ENCODE results near the gene NPLOC4.

The NPLOC4 gene

GRCh38 chr17:81551458-81552243 lies 85.3 kb downstream of the NPLOC4 start:
- H3K36me3 ChIP-seq (replicated peaks in 1 of 2; ENCODE audit: control insufficient read depth in 2 of 2, insufficient read depth in 2 of 2, low read length in 2 of 2), result peaks cover 30 to 42% of the 10 kb centered on the region in 2 donors
- peak overlapping the region; percentile 97 for H3K18ac ChIP-seq (ENCODE audit: low read length)
- H3K4me1 ChIP-seq (ENCODE audit: control insufficient read depth in 2 of 2, insufficient read depth in 1 of 2, low read depth in 1 of 2, low read length in 2 of 2), result peaks cover 14 to 17% of the 10 kb centered on the region in 2 donors
- H4K8ac ChIP-seq (ENCODE audit: low read depth, low read length), result no peak overlapping the region
- peak overlapping the region; percentile 96 to 97 for H3K4me3 ChIP-seq (ENCODE audit: low read length in 2 of 2)
- H2BK15ac ChIP-seq (ENCODE audit: low read length), result peak overlapping the region; percentile 58
- H2BK5ac ChIP-seq (ENCODE audit: low read length), result peak overlapping the region; percentile 90
- H3K27me3 ChIP-seq (ENCODE audit: control insufficient read depth in 3 of 3, insufficient read depth in 3 of 3, low read depth in 1 of 3, low read length in 3 of 3), result no peaks in the 10 kb centered on the region
- peak overlapping the region; percentile 90 for H2AK5ac ChIP-seq (ENCODE audit: low read depth, low read length)
- peak overlapping the region; percentile 49 for H3K27ac ChIP-seq (replicated peaks; ENCODE audit: low read length)
- no peak overlapping the region for H2BK120ac ChIP-seq (ENCODE audit: low read depth, low read length)
- WGBS, 2 donors (ENCODE audit: extremely low coverage in 2 of 2, insufficient read length in 2 of 2, insufficient replicate concordance in 1 of 2), result no CpG with 5 or more reads among the region's 69 CpGs
- H3K9ac ChIP-seq (ENCODE audit: low read depth, low read length, poor library complexity), result peak overlapping the region; percentile 98
- peak overlapping the region; percentile 82 for H3K14ac ChIP-seq (ENCODE audit: low read length)
- H4K91ac ChIP-seq (ENCODE audit: low read depth, low read length, poor library complexity), result no peak overlapping the region
- peak overlapping the region; percentile 97 for H3K23ac ChIP-seq (ENCODE audit: low read depth, low read length, poor library complexity)
- peak overlapping the region; percentile 97 for H3K4me2 ChIP-seq (ENCODE audit: insufficient read depth, low read length, poor library complexity, severe bottlenecking)
- DNase-seq (ENCODE audit: low spot score), result no peak
- H3K4ac ChIP-seq (ENCODE audit: low read length), result peak overlapping the region; percentile 84
- peaks cover 22% of the 10 kb centered on the region for H3K79me1 ChIP-seq (ENCODE audit: low read depth, low read length)
- no peaks in the 10 kb centered on the region for H3K9me3 ChIP-seq (replicated peaks in 1 of 2; ENCODE audit: control insufficient read depth in 2 of 2, insufficient read depth in 1 of 2, low read depth in 1 of 2, low read length in 2 of 2)
- peak overlapping the region; percentile 41 for H2BK12ac ChIP-seq (ENCODE audit: low read length)
- peak overlapping the region; percentile 99 for H2AFZ ChIP-seq (ENCODE audit: low read length)

- H3K9me3 ChIP-seq (replicated peaks in 1 of 2; ENCODE audit: control insufficient read depth in 2 of 2, insufficient read depth in 1 of 2, low read depth in 1 of 2, low read length in 2 of 2), result no peaks in the 10 kb centered on the region
- peak overlapping the region; percentile 97 for H3K4me2 ChIP-seq (ENCODE audit: insufficient read depth, low read length, poor library complexity, severe bottlenecking)
- no peak overlapping the region for H3K27ac ChIP-seq (replicated peaks; ENCODE audit: low read length)
- no peak overlapping the region for H4K91ac ChIP-seq (ENCODE audit: low read depth, low read length, poor library complexity)
- H3K14ac ChIP-seq (ENCODE audit: low read length), result peak overlapping the region; percentile 82
- H2BK12ac ChIP-seq (ENCODE audit: low read length), result peak overlapping the region; percentile 58
- no peak overlapping the region for H4K8ac ChIP-seq (ENCODE audit: low read depth, low read length)
- peaks cover 22% of the 10 kb centered on the region for H3K79me1 ChIP-seq (ENCODE audit: low read depth, low read length)
- no peak overlapping the region for H3K18ac ChIP-seq (ENCODE audit: low read length)
- no peaks in the 10 kb centered on the region for H3K27me3 ChIP-seq (ENCODE audit: control insufficient read depth in 3 of 3, insufficient read depth in 3 of 3, low read depth in 1 of 3, low read length in 3 of 3)
- no peak overlapping the region for H3K4ac ChIP-seq (ENCODE audit: low read length)
- H2BK120ac ChIP-seq (ENCODE audit: low read depth, low read length), result no peak overlapping the region
- peak overlapping the region; percentile 97 for H3K23ac ChIP-seq (ENCODE audit: low read depth, low read length, poor library complexity)
- DNase-seq (ENCODE audit: low spot score), result no peak
- H2AFZ ChIP-seq (ENCODE audit: low read length), result peak overlapping the region; percentile 99
- H2AK5ac ChIP-seq (ENCODE audit: low read depth, low read length), result peak overlapping the region; percentile 90
- H2BK5ac ChIP-seq (ENCODE audit: low read length), result peak overlapping the region; percentile 29
- H2BK15ac ChIP-seq (ENCODE audit: low read length), result no peak overlapping the region
- H3K36me3 ChIP-seq (replicated peaks in 1 of 2; ENCODE audit: control insufficient read depth in 2 of 2, insufficient read depth in 2 of 2, low read length in 2 of 2), result peaks cover 33 to 42% of the 10 kb centered on the region in 2 donors
- peaks cover 14 to 17% of the 10 kb centered on the region in 2 donors for H3K4me1 ChIP-seq (ENCODE audit: control insufficient read depth in 2 of 2, insufficient read depth in 1 of 2, low read depth in 1 of 2, low read length in 2 of 2)
- WGBS, 2 donors (ENCODE audit: extremely low coverage in 2 of 2, insufficient read length in 2 of 2, insufficient replicate concordance in 1 of 2), result no CpG with 5 or more reads among the region's 27 CpGs
- H3K4me3 ChIP-seq (ENCODE audit: low read length in 2 of 2), result peak overlapping the region; percentile 96 to 97
- H3K9ac ChIP-seq (ENCODE audit: low read depth, low read length, poor library complexity), result peak overlapping the region; percentile 98
These were observed 86.0 kb downstream of the NPLOC4 start for GRCh38 chr17:81550830-81551457.

- Histone ChIP-seq H3K27ac (replicated peaks; ENCODE audit: low read length) (no peak overlapping the region), H3K79me1 (ENCODE audit: low read depth, low read length) (peaks cover 22% of the 10 kb centered on the region), H2BK5ac (ENCODE audit: low read length) (no peak overlapping the region), H3K4me1 (ENCODE audit: control insufficient read depth in 2 of 2, insufficient read depth in 1 of 2, low read depth in 1 of 2, low read length in 2 of 2) (peaks cover 14 to 17% of the 10 kb centered on the region in 2 donors), H2AK5ac (ENCODE audit: low read depth, low read length) (peak overlapping the region; percentile 71), H2BK12ac (ENCODE audit: low read length) (no peak overlapping the region), H3K18ac (ENCODE audit: low read length) (no peak overlapping the region), H4K8ac (ENCODE audit: low read depth, low read length) (no peak overlapping the region), H2BK15ac (ENCODE audit: low read length) (no peak overlapping the region), H3K4me2 (ENCODE audit: insufficient read depth, low read length, poor library complexity, severe bottlenecking) (no peak overlapping the region), H3K36me3 (replicated peaks in 1 of 2; ENCODE audit: control insufficient read depth in 2 of 2, insufficient read depth in 2 of 2, low read length in 2 of 2) (peaks cover 38 to 47% of the 10 kb centered on the region in 2 donors), H3K14ac (ENCODE audit: low read length) (peak overlapping the region; percentile 71), H3K9me3 (replicated peaks in 1 of 2; ENCODE audit: control insufficient read depth in 2 of 2, insufficient read depth in 1 of 2, low read depth in 1 of 2, low read length in 2 of 2) (no peaks in the 10 kb centered on the region), H4K91ac (ENCODE audit: low read depth, low read length, poor library complexity) (no peak overlapping the region), H2BK120ac (ENCODE audit: low read depth, low read length) (no peak overlapping the region), H3K27me3 (ENCODE audit: control insufficient read depth in 3 of 3, insufficient read depth in 3 of 3, low read depth in 1 of 3, low read length in 3 of 3) (no peaks in the 10 kb centered on the region), H3K23ac (ENCODE audit: low read depth, low read length, poor library complexity) (peak overlapping the region; percentile 55), H2AFZ (ENCODE audit: low read length) (no peak overlapping the region), H3K9ac (ENCODE audit: low read depth, low read length, poor library complexity) (no peak overlapping the region), H3K4me3 (ENCODE audit: low read length in 2 of 2) (peak overlapping the region in 1 of 2 donors; percentile 96), H3K4ac (ENCODE audit: low read length) (no peak overlapping the region)
- DNase-seq (ENCODE audit: low spot score), result no peak
- no CpG with 5 or more reads among the region's 15 CpGs for WGBS, 2 donors (ENCODE audit: extremely low coverage in 2 of 2, insufficient read length in 2 of 2, insufficient replicate concordance in 1 of 2)
These were observed 86.6 kb downstream of the NPLOC4 start for GRCh38 chr17:81550285-81550684.

GRCh38 chr17:81549826-81550225 lies 87.1 kb downstream of the NPLOC4 start:
- H3K4me1 ChIP-seq (ENCODE audit: control insufficient read depth in 2 of 2, insufficient read depth in 1 of 2, low read depth in 1 of 2, low read length in 2 of 2), result peaks cover 14 to 17% of the 10 kb centered on the region in 2 donors
- no peak overlapping the region for H3K9ac ChIP-seq (ENCODE audit: low read depth, low read length, poor library complexity)
- H3K23ac ChIP-seq (ENCODE audit: low read depth, low read length, poor library complexity), result no peak overlapping the region
- no peak overlapping the region for H3K14ac ChIP-seq (ENCODE audit: low read length)
- peaks cover 40 to 51% of the 10 kb centered on the region in 2 donors for H3K36me3 ChIP-seq (replicated peaks in 1 of 2; ENCODE audit: control insufficient read depth in 2 of 2, insufficient read depth in 2 of 2, low read length in 2 of 2)
- H3K79me1 ChIP-seq (ENCODE audit: low read depth, low read length), result peaks cover 22% of the 10 kb centered on the region
- no peak overlapping the region for H2BK5ac ChIP-seq (ENCODE audit: low read length)
- H4K91ac ChIP-seq (ENCODE audit: low read depth, low read length, poor library complexity), result no peak overlapping the region
- no peak overlapping the region for H4K8ac ChIP-seq (ENCODE audit: low read depth, low read length)
- H3K4me2 ChIP-seq (ENCODE audit: insufficient read depth, low read length, poor library complexity, severe bottlenecking), result no peak overlapping the region
- no peak overlapping the region for H3K27ac ChIP-seq (replicated peaks; ENCODE audit: low read length)
- no peak overlapping the region for H3K4ac ChIP-seq (ENCODE audit: low read length)
- no peak for DNase-seq (ENCODE audit: low spot score)
- H3K4me3 ChIP-seq (ENCODE audit: low read length in 2 of 2), result no peak overlapping the region
- no peak overlapping the region for H2AK5ac ChIP-seq (ENCODE audit: low read depth, low read length)
- H2BK12ac ChIP-seq (ENCODE audit: low read length), result no peak overlapping the region
- no peaks in the 10 kb centered on the region for H3K9me3 ChIP-seq (replicated peaks in 1 of 2; ENCODE audit: control insufficient read depth in 2 of 2, insufficient read depth in 1 of 2, low read depth in 1 of 2, low read length in 2 of 2)
- no peak overlapping the region for H2AFZ ChIP-seq (ENCODE audit: low read length)
- H3K27me3 ChIP-seq (ENCODE audit: control insufficient read depth in 3 of 3, insufficient read depth in 3 of 3, low read depth in 1 of 3, low read length in 3 of 3), result no peaks in the 10 kb centered on the region
- no peak overlapping the region for H2BK120ac ChIP-seq (ENCODE audit: low read depth, low read length)
- no peak overlapping the region for H2BK15ac ChIP-seq (ENCODE audit: low read length)
- WGBS, 2 donors (ENCODE audit: extremely low coverage in 2 of 2, insufficient read length in 2 of 2, insufficient replicate concordance in 1 of 2), result no CpG with 5 or more reads among the region's 8 CpGs
- H3K18ac ChIP-seq (ENCODE audit: low read length), result no peak overlapping the region
